Measurements from ENCODE around the gene SLC12A2.

GRCh38 chr5:128163991-128164390 lies 80.4 kb downstream of the SLC12A2 start:
- TF ChIP-seq FOXK2 (IDR thresholded peaks at IDR 0.05) = no peak
- no peak for TF ChIP-seq BHLHE40 (IDR thresholded peaks at IDR 0.05; ENCODE audit: borderline replicate concordance)
